Central memory CD8-positive, alpha-beta T cell (primary cell): ENCODE results near the gene SEMA3B.
"Not testable (repeated sequence)": the region's sequence is repeated elsewhere in the genome, so short reads cannot be mapped to it uniquely, and the experiment has no call there.

Experiments
- ATAC-seq: fragments of 150-1000 bp; cut with Tn5 transposase; replicated peaks from 2 replicates; pipeline ENCODE4 v1.10.0; 2022; ENCODE audit warnings: mild to moderate bottlenecking, moderate FRiP score, moderate number of reproducible peaks; ENCODE audit not compliant: poor library complexity, severe bottlenecking; ENCODE audit errors: extremely low read depth
- DNase-seq, 2 donors: peaks; one replicate each; pipeline ENCODE4 v3.0.0; 2021; ENCODE audit warnings: low spot score in 2 of 2
- H3K27ac Mint-ChIP-seq: one replicate; pipeline ENCODE4 v1.8.0; 2022; ENCODE audit warnings: low read depth, mild to moderate bottlenecking, moderate library complexity, mixed read lengths
- H3K27me3 Mint-ChIP-seq: one replicate; pipeline ENCODE4 v1.8.0; 2022; ENCODE audit warnings: mixed read lengths
- H3K36me3 Mint-ChIP-seq: one replicate; pipeline ENCODE4 v1.8.0; 2022; ENCODE audit warnings: mild to moderate bottlenecking, moderate library complexity, mixed read lengths; ENCODE audit not compliant: insufficient read depth
- H3K4me1 Mint-ChIP-seq: one replicate; pipeline ENCODE4 v1.8.0; 2022; ENCODE audit warnings: mixed read lengths
- H3K4me3 Mint-ChIP-seq: one replicate; pipeline ENCODE4 v1.8.0; 2022; ENCODE audit warnings: mild to moderate bottlenecking, moderate library complexity, mixed read lengths
- H3K9me3 Mint-ChIP-seq: one replicate; pipeline ENCODE4 v1.8.0; 2022; ENCODE audit warnings: mixed read lengths

The SEMA3B gene

DNA sequence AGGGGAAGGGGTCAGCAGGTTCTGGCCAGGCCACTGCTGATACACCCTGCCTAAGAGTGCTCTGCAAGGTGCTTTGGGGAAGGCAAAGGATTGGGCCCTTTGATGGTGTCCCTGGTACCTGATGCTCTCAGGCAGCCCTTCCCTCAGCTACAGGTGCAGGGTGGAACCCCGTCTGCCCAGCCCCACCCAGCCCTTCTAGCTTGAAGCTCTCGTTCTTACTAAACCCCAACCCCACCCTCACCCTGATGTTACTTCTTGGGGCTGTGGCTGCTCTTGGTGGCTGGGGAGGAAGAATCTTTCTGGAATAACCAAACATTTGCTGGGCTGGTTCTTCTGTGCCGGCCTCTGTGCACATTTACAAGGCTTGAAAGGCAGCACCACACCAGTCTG is 26.6 kb upstream of the SEMA3B start:
- H3K27ac Mint-ChIP-seq: peak overlapping the region; percentile 88
- DNase-seq (no peak), ATAC-seq (no peak)
- peaks cover 80% of the 10 kb centered on the region for H3K4me1 Mint-ChIP-seq
- H3K36me3 Mint-ChIP-seq: peaks cover 41% of the 10 kb centered on the region
- no peaks in the 10 kb centered on the region for H3K9me3 Mint-ChIP-seq
- no peaks in the 10 kb centered on the region for H3K27me3 Mint-ChIP-seq
- peak overlapping the region; percentile 80 for H3K4me3 Mint-ChIP-seq

- ATAC-seq (no peak), DNase-seq (peak in 1 of 2 donors; percentile 19)
- Mint-ChIP-seq H3K4me3 (peak overlapping the region; percentile 80), H3K27me3 (no peaks in the 10 kb centered on the region), H3K4me1 (peaks cover 79% of the 10 kb centered on the region), H3K9me3 (no peaks in the 10 kb centered on the region), H3K36me3 (peaks cover 37% of the 10 kb centered on the region), H3K27ac (peak overlapping the region; percentile 88)
These were observed 25.9 kb upstream of the SEMA3B start for GRCh38 chr3:50242851-50243542.

DNA sequence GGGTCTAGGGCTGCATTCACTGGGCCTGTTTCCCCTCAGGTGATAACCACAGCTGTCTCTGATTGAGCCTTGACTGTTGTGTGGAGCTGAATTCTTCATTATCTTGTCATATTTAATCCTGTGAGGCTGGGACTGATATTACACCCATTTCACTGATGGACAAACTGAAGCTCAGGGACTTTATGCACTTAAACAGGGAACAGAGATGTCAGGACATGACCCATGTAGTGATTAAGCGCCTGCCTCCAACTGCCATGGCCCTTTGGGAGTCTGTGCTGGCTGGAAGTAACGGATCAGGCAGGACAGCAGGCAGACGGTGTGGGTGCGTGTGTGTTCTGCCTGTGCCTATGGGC is 25.4 kb upstream of the SEMA3B start:
- Mint-ChIP-seq H3K4me1 (peaks cover 78% of the 10 kb centered on the region), H3K36me3 (peaks cover 34% of the 10 kb centered on the region), H3K9me3 (no peaks in the 10 kb centered on the region), H3K4me3 (peak overlapping the region; percentile 80), H3K27me3 (no peaks in the 10 kb centered on the region), H3K27ac (peak overlapping the region; percentile 88)
- DNase-seq: no peak
- no peak for ATAC-seq

DNA sequence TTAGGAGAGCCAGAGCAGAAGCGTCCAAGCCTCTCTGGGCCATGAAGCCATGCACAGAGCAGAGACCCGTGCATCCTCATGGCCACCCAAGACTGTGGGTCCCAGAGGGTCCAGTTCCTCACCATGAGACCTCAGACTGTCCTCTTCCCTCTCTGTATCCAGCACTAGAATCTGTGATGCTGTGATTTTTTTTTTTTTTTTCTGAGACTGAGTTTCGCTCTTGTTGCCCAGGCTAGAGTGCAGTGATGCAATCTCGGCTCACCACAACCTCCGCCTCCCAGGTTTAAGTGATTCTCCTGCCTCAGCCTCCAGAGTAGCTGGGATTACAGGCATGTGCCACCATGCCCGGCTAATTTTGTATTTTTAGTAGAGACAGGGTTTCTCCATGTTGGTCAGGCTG is 24.1 kb upstream of the SEMA3B start:
- not testable (repeated sequence) for DNase-seq, H3K27ac Mint-ChIP-seq, H3K9me3 Mint-ChIP-seq, ATAC-seq, H3K27me3 Mint-ChIP-seq
- H3K36me3 Mint-ChIP-seq: peaks cover 35% of the 10 kb centered on the region
- H3K4me3 Mint-ChIP-seq: peak overlapping the region; percentile 79
- peaks cover 67% of the 10 kb centered on the region for H3K4me1 Mint-ChIP-seq

DNA sequence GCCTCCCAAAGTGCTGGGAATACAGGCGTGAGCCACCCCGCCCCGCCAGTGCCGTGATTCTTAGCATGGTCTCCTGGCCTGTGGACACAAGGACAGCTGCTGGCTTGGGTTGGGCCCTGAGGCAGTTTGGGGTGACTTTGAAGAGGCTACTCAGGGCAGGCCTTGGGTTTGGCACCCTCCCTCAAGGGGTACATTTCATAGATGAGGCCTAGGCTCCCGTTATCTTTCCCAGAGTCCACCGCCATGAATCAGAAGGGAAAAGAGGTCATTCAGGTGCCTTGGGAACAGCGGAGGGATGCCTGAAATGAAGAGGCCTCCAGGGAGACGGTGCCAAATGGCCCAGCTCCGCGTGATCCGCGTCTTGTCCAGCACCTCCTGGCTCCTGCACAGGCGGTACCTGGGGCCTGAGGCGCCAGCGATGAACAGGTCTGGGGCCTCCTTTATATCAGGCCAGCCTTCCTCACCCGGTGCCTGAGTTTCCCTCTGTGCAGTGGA is 23.6 kb upstream of the SEMA3B start:
- ATAC-seq (no peak), DNase-seq (no peak)
- Mint-ChIP-seq H3K27ac (peak overlapping the region; percentile 91), H3K36me3 (peaks cover 35% of the 10 kb centered on the region), H3K4me1 (peaks cover 66% of the 10 kb centered on the region), H3K4me3 (peak overlapping the region; percentile 79), H3K9me3 (no peaks in the 10 kb centered on the region), H3K27me3 (no peaks in the 10 kb centered on the region)

DNA sequence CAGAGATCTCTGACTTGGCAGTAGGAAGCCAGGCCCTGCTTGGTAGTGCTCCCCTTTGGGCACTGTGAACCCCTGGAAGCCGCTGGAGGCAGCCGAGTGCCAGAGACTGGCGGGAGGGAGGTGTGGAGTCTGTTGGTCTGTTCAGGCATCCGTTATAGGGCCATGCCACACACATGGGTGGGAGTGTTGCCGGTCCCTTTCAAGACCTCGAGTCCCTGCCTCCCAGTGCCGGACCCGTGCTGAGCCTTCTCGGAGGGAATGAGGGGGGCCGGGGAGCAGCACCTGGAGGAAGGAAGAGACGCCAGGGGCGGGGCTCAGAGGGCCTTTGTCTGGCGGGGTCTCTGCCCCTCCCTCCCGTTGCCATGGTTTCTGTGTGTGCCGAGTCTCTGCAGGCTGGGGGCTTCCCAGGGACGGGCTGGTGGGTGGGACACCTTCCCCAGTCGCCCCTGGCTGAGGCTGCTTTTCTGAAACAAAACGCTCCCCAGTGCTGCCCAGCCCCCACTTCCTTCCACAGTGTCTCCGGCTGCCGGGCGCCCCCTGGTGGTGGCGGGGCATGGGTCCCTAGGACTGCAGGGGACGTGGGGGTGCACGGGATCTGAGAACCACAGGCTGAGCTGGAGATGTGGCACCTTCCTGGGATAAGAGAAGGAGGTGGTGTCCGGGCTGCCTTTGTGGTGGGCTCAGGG is 23.0 kb upstream of the SEMA3B start:
- H3K27me3 Mint-ChIP-seq: no peaks in the 10 kb centered on the region
- DNase-seq: peak; percentile 90 to 98

GRCh38 chr3:50246517-50246954 is 22.4 kb upstream of the SEMA3B start:
- Mint-ChIP-seq H3K4me3 (peak overlapping the region; percentile 79), H3K4me1 (peaks cover 70% of the 10 kb centered on the region), H3K27me3 (no peaks in the 10 kb centered on the region), H3K36me3 (peaks cover 44% of the 10 kb centered on the region), H3K27ac (peak overlapping the region; percentile 91), H3K9me3 (no peaks in the 10 kb centered on the region)
- DNase-seq (peak; percentile 51 to 69), ATAC-seq (peak; percentile 87)

More for the DNA sequence above, 23.0 kb upstream of the SEMA3B start:
- ATAC-seq: peak; percentile 91
- peak overlapping the region; percentile 79 for H3K4me3 Mint-ChIP-seq
- peak overlapping the region; percentile 91 for H3K27ac Mint-ChIP-seq
- peaks cover 41% of the 10 kb centered on the region for H3K36me3 Mint-ChIP-seq
- peaks cover 71% of the 10 kb centered on the region for H3K4me1 Mint-ChIP-seq
- H3K9me3 Mint-ChIP-seq: no peaks in the 10 kb centered on the region

DNA sequence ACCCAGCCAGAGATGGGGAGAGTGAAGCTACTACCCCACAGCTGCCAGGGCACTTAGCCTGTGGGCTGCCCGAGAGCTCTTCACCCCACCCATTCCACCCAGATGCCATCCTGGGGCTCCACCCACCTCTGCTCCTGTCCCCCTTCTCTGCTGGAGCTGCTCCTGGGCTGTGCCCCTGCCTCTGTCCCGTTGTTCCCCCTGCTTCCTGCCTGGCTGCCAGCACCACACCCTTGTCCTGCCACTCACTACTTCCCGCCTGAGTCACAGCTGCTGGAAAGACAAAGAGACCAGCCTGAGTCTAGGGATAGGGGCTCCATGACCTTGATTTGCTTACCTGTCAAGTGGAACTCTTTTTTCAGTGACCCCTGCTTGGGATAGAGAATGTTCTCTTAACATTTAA is 20.6 kb upstream of the SEMA3B start:
- no peaks in the 10 kb centered on the region for H3K27me3 Mint-ChIP-seq
- H3K4me3 Mint-ChIP-seq: peak overlapping the region; percentile 56
- H3K27ac Mint-ChIP-seq: peak overlapping the region; percentile 78
- peaks cover 56% of the 10 kb centered on the region for H3K36me3 Mint-ChIP-seq
- ATAC-seq (no peak), DNase-seq (no peak)
- H3K4me1 Mint-ChIP-seq: peaks cover 56% of the 10 kb centered on the region
- no peaks in the 10 kb centered on the region for H3K9me3 Mint-ChIP-seq

DNA sequence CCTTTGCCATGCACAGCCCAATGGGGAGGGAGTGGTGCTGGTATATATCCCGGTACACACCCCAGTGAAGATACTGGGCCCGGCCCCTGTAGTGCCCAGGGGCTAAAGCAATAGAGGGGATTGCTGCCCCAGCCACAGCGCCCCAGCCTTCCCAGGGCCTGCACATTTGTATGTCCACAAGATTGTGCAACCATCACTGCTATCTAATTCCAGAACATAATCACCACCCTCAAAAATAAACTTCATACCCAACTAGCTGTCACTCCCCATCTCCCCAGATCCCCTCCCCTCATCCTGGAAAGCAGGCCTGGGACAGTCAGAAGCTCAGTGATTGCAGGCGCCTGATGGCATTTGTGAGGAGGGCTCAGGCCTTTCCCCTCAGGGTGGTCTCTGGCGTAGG is 19.5 kb upstream of the SEMA3B start:
- Mint-ChIP-seq H3K4me3 (no peak overlapping the region), H3K9me3 (no peaks in the 10 kb centered on the region), H3K4me1 (peaks cover 57% of the 10 kb centered on the region), H3K27ac (peak overlapping the region; percentile 78), H3K27me3 (no peaks in the 10 kb centered on the region), H3K36me3 (peaks cover 52% of the 10 kb centered on the region)
- no peak for DNase-seq
- no peak for ATAC-seq

DNA sequence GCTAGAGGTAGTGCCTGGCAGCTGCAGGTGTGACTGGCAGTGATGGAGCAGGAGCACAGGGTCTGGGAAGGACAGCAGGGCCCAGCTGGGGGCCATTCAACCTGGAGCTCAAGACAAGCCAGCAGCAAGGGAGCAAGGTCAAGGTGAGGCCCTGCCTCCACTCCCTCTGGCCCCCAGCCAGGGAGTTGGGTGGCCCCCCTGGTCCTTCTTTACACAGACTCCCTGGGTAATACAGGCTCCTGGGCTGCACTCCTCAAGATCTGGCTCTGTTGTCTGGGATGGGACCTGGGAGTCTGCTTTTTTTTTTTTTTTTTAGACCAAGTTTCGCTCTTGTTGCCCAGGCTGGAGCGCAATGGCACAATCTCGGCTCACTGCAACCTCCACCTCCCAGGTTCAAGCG is 18.4 kb upstream of the SEMA3B start:
- no peak overlapping the region for H3K4me3 Mint-ChIP-seq
- ATAC-seq: no peak
- H3K9me3 Mint-ChIP-seq: no peaks in the 10 kb centered on the region
- H3K4me1 Mint-ChIP-seq: peaks cover 48% of the 10 kb centered on the region
- no peaks in the 10 kb centered on the region for H3K27me3 Mint-ChIP-seq
- no peak for DNase-seq
- no peak overlapping the region for H3K27ac Mint-ChIP-seq
- peaks cover 51% of the 10 kb centered on the region for H3K36me3 Mint-ChIP-seq

- H3K27me3 Mint-ChIP-seq: no peaks in the 10 kb centered on the region
- DNase-seq: no peak
- H3K4me1 Mint-ChIP-seq: peaks cover 41% of the 10 kb centered on the region
- ATAC-seq: no peak
- no peaks in the 10 kb centered on the region for H3K9me3 Mint-ChIP-seq
- peak overlapping the region; percentile 21 for H3K4me3 Mint-ChIP-seq
- no peak overlapping the region for H3K27ac Mint-ChIP-seq
- peaks cover 49% of the 10 kb centered on the region for H3K36me3 Mint-ChIP-seq
These were observed 17.7 kb upstream of the SEMA3B start for GRCh38 chr3:50251220-50251619.

DNA sequence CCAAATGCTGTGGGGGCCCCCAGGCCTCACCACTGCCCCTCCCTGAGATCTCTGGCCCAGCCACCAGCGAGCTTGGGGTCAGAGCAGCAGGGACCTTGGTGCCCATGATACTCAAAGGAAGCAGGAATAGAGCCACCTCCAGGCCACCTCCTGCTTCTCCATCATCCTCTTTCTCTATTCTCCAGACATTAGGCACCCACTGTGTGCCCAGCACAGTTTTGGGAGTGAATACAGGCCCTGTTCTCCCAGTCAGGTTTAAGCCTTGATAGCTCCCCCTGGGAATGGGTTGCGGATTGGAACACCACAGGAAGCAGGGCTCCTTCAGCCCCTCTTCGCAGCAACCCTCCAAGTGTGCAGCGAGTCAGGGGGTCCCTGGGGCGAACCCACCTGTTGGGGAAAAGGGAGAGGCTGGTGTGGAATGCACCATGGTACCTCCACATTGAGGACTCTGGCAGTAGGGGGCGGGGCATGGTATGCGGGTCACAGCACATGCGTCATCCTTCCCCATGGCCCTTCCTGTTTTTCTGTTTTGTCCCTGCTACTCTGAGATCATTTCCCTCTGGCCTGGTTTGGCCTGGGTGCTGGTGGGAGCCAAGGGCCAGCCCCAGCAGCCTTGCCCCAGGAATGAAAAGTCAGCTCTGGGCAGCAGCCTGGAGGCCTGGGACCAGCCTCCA is 14.2 kb upstream of the SEMA3B start:
- Mint-ChIP-seq H3K36me3 (peaks cover 64% of the 10 kb centered on the region), H3K4me1 (peaks cover 23% of the 10 kb centered on the region), H3K4me3 (no peak overlapping the region), H3K27me3 (no peaks in the 10 kb centered on the region), H3K27ac (peak overlapping the region; percentile 78), H3K9me3 (no peaks in the 10 kb centered on the region)
- DNase-seq (no peak), ATAC-seq (no peak)
